Pancreas (tissue), 10 donors: Measurements from ENCODE around the gene TRAF6. TPM values are rescaled to one million over a fixed set of nuclear protein-coding genes. Genes with fewer than 3 reads are reported as not detected.

Source experiments
- ATAC-seq, 4 donors: fragments of 200-7000 bp; cut with Tn5 transposase; one replicate each; pipeline versions ENCODE4 v1.8.0 to v1.9.1; 2020; ENCODE audit warnings: mild to moderate bottlenecking in 4 of 4, moderate library complexity in 4 of 4
- DNase-seq, 6 donors: peaks; one replicate each; pipeline ENCODE4 v3.0.0-alpha.2; 2020
- FAIRE-seq: peaks from 2 replicates; lab custom pipeline; 2012; peaks lifted over from hg19 to GRCh38; lab: Jason Lieb, UNC
- H3K27ac ChIP-seq, 4 donors: fragments of 200-600 bp; sonication (generic); 1 replicate in 3 of 4; 2 replicates in 1 of 4; pipeline versions ENCODE4 v1.5.0 to v1.8.0; 2020
- H3K27me3 ChIP-seq, 4 donors: fragments of 200-600 bp; one replicate each; pipeline ENCODE4 v1.8.0; 2021
- H3K36me3 ChIP-seq, 3 donors: fragments of 200-600 bp; sonication (generic) in 1 of 3; one replicate each; pipeline versions ENCODE4 v1.5.0 to v1.8.0; 2020 to 2021
- H3K4me1 ChIP-seq, 3 donors: fragments of 200-600 bp; one replicate each; pipeline ENCODE4 v1.8.0; 2021
- H3K4me3 ChIP-seq, 4 donors: fragments of 200-600 bp; sonication (generic) in 2 of 4; one replicate each; pipeline versions ENCODE4 v1.5.0 to v1.8.0; 2020 to 2021
- H3K9me3 ChIP-seq, 4 donors: fragments of 200-600 bp; one replicate each; pipeline ENCODE4 v1.8.0; 2021
- CTCF ChIP-seq, 4 donors: fragments of 200-600 bp; sonication (generic) in 3 of 4; IDR thresholded peaks; one replicate each; pipeline versions ENCODE4 v1.5.0 to v1.8.0; 2021; ENCODE audit warnings: antibody characterized with exemption in 4 of 4
- WGBS, 2 donors: extraction: QIAGEN DNeasy Blood & Tissue Kit; methylation state at CpG; one replicate each; pipeline ENCODE4 v1.1.7; 2013; 5-methylcytosine and 5-hydroxymethylcytosine counted together
- intact Hi-C, 3 donors: fragments of 100-400 bp; cut with DNase I; formaldehyde crosslinking; loops; one replicate each; pipeline versions ENCODE4 v1.11.1 to v1.14.2; 2022
- polyA plus RNA-seq, 2 donors: library from polyadenylated mRNA; stranded (reverse); fragments of 200-250 nt; gene quantifications; one replicate each; pipeline ENCODE4 v1.2.3, GENCODE V29; 2013
- total RNA-seq, 6 donors: library from RNA; stranded (reverse); fragmentation: NEBNext Ultra II Directional in 4 of 6; extraction: Animal tissue kit (Norgen Biotek cat#: 25700) in 4 of 6; gene quantifications; one replicate each; pipeline versions ENCODE4 v1.2.1 to v1.2.4, GENCODE V29; 2021 to 2023
- donor health status: healthy with polysubstance abuse.
- donor health status: DM: no; HTN: no; CAD: no; lungs with moderate emphysema.
- donor health status: DM: no; HTN: no; CAD: no.
- donor health status: control.
- donor health status: control.
- donor health status: Bipolar disorder and iron deficiency.
- donor health status: DM: yes; HTN: yes; CAD: no.
- donor health status: DM: no; HTN: no; CAD: no.
- donor health status: DM: no; HTN: no; CAD: no.
- donor health status: DM: yes; HTN: yes; CAD: no.

Gene TRAF6
- total and polyA plus RNA-seq, 8 donors, result 1.2 to 9.5 (median 5.7) TPM

GRCh38 chr11:36452961-36453360, 57.1 kb downstream of the TRAF6 start:
- Histone ChIP-seq H3K27ac (no peak overlapping the region), H3K4me3 (no peak overlapping the region), H3K4me1 (peaks cover 0 to 7% (median 0%) of the 10 kb centered on the region in 3 donors), H3K36me3 (peaks cover 0 to 2% (median 0%) of the 10 kb centered on the region in 3 donors), H3K27me3 (no peaks in the 10 kb centered on the region), H3K9me3 (no peaks in the 10 kb centered on the region)
- FAIRE-seq, result no peak
- no peak for TF ChIP-seq CTCF (IDR thresholded peaks at IDR 0.05)
- no peak for DNase-seq
- WGBS, 2 donors, result 6 to 9% methylated on average over 1 of the region's 1 CpG
- intact Hi-C loops, result loop anchor here in 1 of 3 donors (10.0 kb wide), 1 partner anchor 158 kb away; the partner anchor contains the start of gene PRR5L
- no peak for ATAC-seq

- DNase-seq, result no peak
- Histone ChIP-seq H3K27me3 (no peaks in the 10 kb centered on the region), H3K9me3 (no peaks in the 10 kb centered on the region), H3K27ac (no peak overlapping the region), H3K4me1 (peaks cover 0 to 7% (median 2%) of the 10 kb centered on the region in 3 donors), H3K4me3 (no peak overlapping the region), H3K36me3 (peaks cover 0 to 2% (median 0%) of the 10 kb centered on the region in 3 donors)
- WGBS, 2 donors, result 67 to 70% methylated on average over 5 of the region's 5 CpGs
- FAIRE-seq, result no peak
- ATAC-seq, result no peak
- no peak for TF ChIP-seq CTCF (IDR thresholded peaks at IDR 0.05)
- intact Hi-C loops, result loop anchor here in 1 of 3 donors (10.0 kb wide), 1 partner anchor 158 kb away; the partner anchor contains the start of gene PRR5L
Observed at GRCh38 chr11:36452236-36452940, 57.7 kb downstream of the TRAF6 start.

DNA sequence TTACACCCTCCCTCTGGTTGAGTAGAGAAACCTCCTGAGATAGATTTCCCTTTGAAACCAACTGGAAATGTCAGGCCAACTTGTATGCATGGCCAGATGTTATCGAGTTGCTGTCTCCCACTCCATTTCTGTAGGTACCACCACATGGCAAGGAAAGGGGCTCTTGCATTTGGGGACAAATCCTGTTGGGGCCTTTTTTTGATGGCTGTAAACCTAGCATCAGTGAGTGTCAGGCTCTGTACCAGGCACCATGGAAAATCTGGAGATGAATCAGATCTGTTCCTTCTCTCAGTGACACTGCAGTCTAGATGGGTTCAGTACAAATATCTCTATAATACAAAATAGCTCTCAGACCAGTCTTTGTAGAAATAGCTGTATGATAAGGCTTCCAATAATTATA, 58.4 kb downstream of the TRAF6 start:
- Histone ChIP-seq H3K36me3 (peaks cover 0 to 2% (median 0%) of the 10 kb centered on the region in 3 donors), H3K9me3 (no peaks in the 10 kb centered on the region), H3K4me3 (no peak overlapping the region), H3K27me3 (no peaks in the 10 kb centered on the region), H3K27ac (no peak overlapping the region), H3K4me1 (peaks cover 0 to 11% (median 9%) of the 10 kb centered on the region in 3 donors)
- intact Hi-C loops, result loop anchor here in 1 of 3 donors (10.0 kb wide), 1 partner anchor 157 kb away; the partner anchor contains the start of gene PRR5L
- 68 to 70% methylated on average over 1 of the region's 1 CpG for WGBS, 2 donors
- DNase-seq (no peak), ATAC-seq (no peak), FAIRE-seq (no peak)
- TF ChIP-seq CTCF (IDR thresholded peaks at IDR 0.05), result no peak

DNA sequence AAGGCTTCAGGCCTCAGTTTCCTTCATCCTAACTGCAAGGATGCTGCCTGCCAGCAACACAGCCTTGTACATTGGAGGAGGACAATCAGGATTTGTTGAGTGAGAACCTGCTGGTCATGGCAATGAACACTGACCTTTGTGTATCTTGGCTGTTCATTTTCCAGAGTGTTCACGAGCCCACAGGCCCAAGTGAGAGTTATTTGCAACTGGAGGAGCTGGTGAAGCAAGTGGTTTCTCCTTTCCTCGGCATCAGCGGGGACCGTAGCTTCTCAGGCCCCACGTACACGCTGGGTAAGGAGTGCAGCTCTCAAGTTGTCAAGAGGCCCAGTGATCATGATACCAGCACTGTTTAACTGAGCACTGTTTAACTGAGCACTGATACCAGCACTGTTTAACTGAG, 59.0 kb downstream of the TRAF6 start:
- TF ChIP-seq CTCF (IDR thresholded peaks at IDR 0.05), result no peak
- no peak for ATAC-seq
- H3K4me1 ChIP-seq, result peaks cover 0 to 11% (median 11%) of the 10 kb centered on the region in 3 donors
- no peaks in the 10 kb centered on the region for H3K27me3 ChIP-seq
- WGBS, 2 donors, result 89 to 90% methylated on average over 6 of the region's 6 CpGs
- no peak for DNase-seq
- no peaks in the 10 kb centered on the region for H3K36me3 ChIP-seq
- no peak overlapping the region for H3K27ac ChIP-seq
- no peak overlapping the region for H3K4me3 ChIP-seq
- intact Hi-C loops, result loop anchor here in 1 of 3 donors (10.0 kb wide), 1 partner anchor 156 kb away; the partner anchor contains the start of gene PRR5L
- no peaks in the 10 kb centered on the region for H3K9me3 ChIP-seq
- FAIRE-seq, result no peak
